Natural killer cell (primary cell): Measurements from ENCODE around the gene MYCBPAP. TPM values are rescaled to one million over a fixed set of nuclear protein-coding genes. Genes with fewer than 3 reads are reported as not detected.

Experiments used
- ATAC-seq, 3 donors: fragments of 150-1000 bp in 2 of 3; fragments of 200-7000 bp in 1 of 3; cut with Tn5 transposase; 1 replicate in 1 of 3; 2 replicates in 2 of 3; pipeline ENCODE4 v1.10.0; 2021; ENCODE audit warnings: mild to moderate bottlenecking in 2 of 3, moderate library complexity in 2 of 3
- DNase-seq, 2 donors: peaks; one replicate each; pipeline versions ENCODE4 v3.0.0 to v3.0.0-alpha.2; 2013 to 2021; ENCODE audit warnings: mixed read lengths in 1 of 2
- H3K27ac ChIP-seq: one replicate; pipeline ENCODE4 v1.5.1; 2013; ENCODE audit warnings: mild to moderate bottlenecking, low read length
- H3K27me3 ChIP-seq: one replicate; pipeline ENCODE4 v1.6.1; 2013; ENCODE audit warnings: low read length; ENCODE audit not compliant: control insufficient read depth, insufficient read depth
- H3K36me3 ChIP-seq: one replicate; pipeline ENCODE4 v1.6.1; 2013; ENCODE audit warnings: low read length; ENCODE audit not compliant: control insufficient read depth, insufficient read depth
- H3K4me1 ChIP-seq: one replicate; pipeline ENCODE4 v1.6.1; 2013; ENCODE audit warnings: low read length; ENCODE audit not compliant: control insufficient read depth, insufficient read depth
- H3K4me3 ChIP-seq: one replicate; pipeline ENCODE4 v1.5.1; 2013; ENCODE audit warnings: low read length
- H3K9me3 ChIP-seq: one replicate; pipeline ENCODE4 v1.6.1; 2013; ENCODE audit warnings: low read length; ENCODE audit not compliant: control insufficient read depth, insufficient read depth
- H3K27ac Mint-ChIP-seq, 2 donors: one replicate each; pipeline ENCODE4 v1.8.0; 2022; ENCODE audit warnings: mild to moderate bottlenecking in 2 of 2, mixed read lengths in 2 of 2, moderate library complexity in 1 of 2
- H3K27me3 Mint-ChIP-seq, 2 donors: one replicate each; pipeline ENCODE4 v1.8.0; 2022; ENCODE audit warnings: low read depth in 2 of 2, mixed read lengths in 2 of 2
- H3K36me3 Mint-ChIP-seq: one replicate; pipeline ENCODE4 v1.8.0; 2022; ENCODE audit warnings: mixed read lengths
- H3K4me1 Mint-ChIP-seq, 2 donors: one replicate each; pipeline ENCODE4 v1.8.0; 2022; ENCODE audit warnings: mixed read lengths in 2 of 2
- H3K4me3 Mint-ChIP-seq: one replicate; pipeline ENCODE4 v1.8.0; 2022; ENCODE audit warnings: mild to moderate bottlenecking, moderate library complexity, mixed read lengths
- H3K9me3 Mint-ChIP-seq, 2 donors: one replicate each; pipeline ENCODE4 v1.8.0; 2022; ENCODE audit warnings: mixed read lengths in 2 of 2
- CTCF ChIP-seq: fragments of 200-600 bp; IDR thresholded peaks from one replicate; pipeline ENCODE4 v1.8.0; 2022; ENCODE audit warnings: antibody characterized with exemption
- WGBS: methylation state at CpG from one replicate; pipeline ENCODE4 v1.1.7; 2013; ENCODE audit warnings: missing lambda C conversion rate; ENCODE audit not compliant: insufficient coverage; 5-methylcytosine and 5-hydroxymethylcytosine counted together
- intact Hi-C: fragments of 100-400 bp; cut with micrococcal nuclease; formaldehyde crosslinking; loops from one replicate; pipeline ENCODE4 v1.14.2; 2022
- total RNA-seq, 4 donors: library from RNA; stranded (reverse); fragments of 120-200 nt in 1 of 4; gene quantifications; one replicate each; pipeline versions ENCODE4 v1.2.3 to v1.2.4, GENCODE V29; 2013 to 2022

Gene MYCBPAP
- total RNA-seq, 3 donors from 2014 or later (not counting 1 experiment from before 2014, with no cell fraction given), result 0.26 to 4.9 (median 0.70) TPM

GRCh38 chr17:50572541-50572940 is 64.3 kb downstream of the MYCBPAP start:
- no peaks in the 10 kb centered on the region for H3K9me3 Mint-ChIP-seq
- WGBS, result 92% methylated on average over 18 of the region's 20 CpGs
- no peak overlapping the region for H3K4me3 Mint-ChIP-seq
- H3K27me3 Mint-ChIP-seq, result peaks cover 11 to 15% of the 10 kb centered on the region in 2 donors
- Histone ChIP-seq H3K9me3 (no peaks in the 10 kb centered on the region), H3K36me3 (no peaks in the 10 kb centered on the region), H3K27ac (no peak overlapping the region), H3K4me3 (no peak overlapping the region), H3K27me3 (no peaks in the 10 kb centered on the region), H3K4me1 (no peaks in the 10 kb centered on the region)
- DNase-seq (no peak), ATAC-seq (no peak)
- no peaks in the 10 kb centered on the region for H3K36me3 Mint-ChIP-seq
- H3K4me1 Mint-ChIP-seq, result no peaks in the 10 kb centered on the region
- H3K27ac Mint-ChIP-seq, result no peak overlapping the region
- TF ChIP-seq CTCF, result no peak
- intact Hi-C loops, result no loop called here

- Histone ChIP-seq H3K36me3 (no peaks in the 10 kb centered on the region), H3K9me3 (no peaks in the 10 kb centered on the region), H3K4me1 (no peaks in the 10 kb centered on the region), H3K27me3 (no peaks in the 10 kb centered on the region), H3K27ac (no peak overlapping the region), H3K4me3 (no peak overlapping the region)
- no peak for DNase-seq
- no peak for TF ChIP-seq CTCF
- H3K27me3 Mint-ChIP-seq, result peaks cover 5 to 7% of the 10 kb centered on the region in 2 donors
- H3K36me3 Mint-ChIP-seq, result no peaks in the 10 kb centered on the region
- H3K4me1 Mint-ChIP-seq, result no peaks in the 10 kb centered on the region
- WGBS, result 86% methylated on average over 11 of the region's 12 CpGs
- intact Hi-C loops, result no loop called here
- H3K27ac Mint-ChIP-seq, result no peak overlapping the region
- H3K4me3 Mint-ChIP-seq, result no peak overlapping the region
- no peaks in the 10 kb centered on the region for H3K9me3 Mint-ChIP-seq
- ATAC-seq, result no peak
Measured at GRCh38 chr17:50573866-50574611, 65.8 kb downstream of the MYCBPAP start.

- no peaks in the 10 kb centered on the region for H3K9me3 ChIP-seq
- Mint-ChIP-seq H3K36me3 (no peaks in the 10 kb centered on the region), H3K4me1 (no peaks in the 10 kb centered on the region), H3K4me3 (no peak overlapping the region), H3K27ac (no peak overlapping the region), H3K27me3 (peaks cover 5 to 7% of the 10 kb centered on the region in 2 donors), H3K9me3 (no peaks in the 10 kb centered on the region)
- TF ChIP-seq CTCF, result no peak
- WGBS, result 88% methylated on average over 33 of the region's 33 CpGs
- H3K36me3 ChIP-seq, result no peaks in the 10 kb centered on the region
- H3K27me3 ChIP-seq, result no peaks in the 10 kb centered on the region
- no peak for ATAC-seq
- no peak overlapping the region for H3K27ac ChIP-seq
- no peak for DNase-seq
- H3K4me3 ChIP-seq, result no peak overlapping the region
- H3K4me1 ChIP-seq, result no peaks in the 10 kb centered on the region
- intact Hi-C loops, result no loop called here
Measured at GRCh38 chr17:50575581-50576210, 67.5 kb downstream of the MYCBPAP start.
